ENCODE data around the gene FGF3. TPM values are rescaled to one million over a fixed set of nuclear protein-coding genes. Genes with fewer than 3 reads are reported as not detected.

The FGF3 gene
- total RNA-seq, 1 donor from 2014 or later = not detected

- Histone ChIP-seq H3K9me3 (ENCODE audit: insufficient read depth, low read depth, low read length) (no peaks in the 10 kb centered on the region), H4K20me1 (ENCODE audit: insufficient read depth, low read length) (no peaks in the 10 kb centered on the region), H3K79me2 (ENCODE audit: insufficient read depth, low read length) (no peaks in the 10 kb centered on the region), H3K9ac (ENCODE audit: low read length) (no peak overlapping the region), H3K27me3 (ENCODE audit: insufficient read depth, low read length) (peaks cover 4% of the 10 kb centered on the region), H3K4me1 (ENCODE audit: insufficient read depth, low read length) (peaks cover 17% of the 10 kb centered on the region), H3K4me2 (ENCODE audit: low read length) (no peak overlapping the region), H3K27ac (ENCODE audit: low read depth, low read length) (no peak overlapping the region), H2AFZ (ENCODE audit: low read depth, low read length) (no peak overlapping the region), H3K36me3 (ENCODE audit: insufficient read depth, low read length) (no peaks in the 10 kb centered on the region), H3K4me3 (ENCODE audit: insufficient read depth, low read depth, low read length) (no peak overlapping the region)
- Mint-ChIP-seq H3K27ac (ENCODE audit: unreplicated experiment) (no peak overlapping the region), H3K36me3 (ENCODE audit: low read depth, unreplicated experiment) (no peaks in the 10 kb centered on the region), H3K4me3 (ENCODE audit: unreplicated experiment) (no peak overlapping the region), H3K9me3 (ENCODE audit: unreplicated experiment) (no peaks in the 10 kb centered on the region), H3K4me1 (ENCODE audit: low read depth, unreplicated experiment) (no peaks in the 10 kb centered on the region), H3K27me3 (ENCODE audit: low read depth, unreplicated experiment) (peaks cover 54% of the 10 kb centered on the region)
- FAIRE-seq (no peak), DNase-seq (ENCODE audit: low read depth) (no peak)
- TF ChIP-seq CTCF (IDR thresholded peaks at IDR 0.05; ENCODE audit: insufficient read depth, low read depth, low read length) (no peak), EZH2 (IDR thresholded peaks at IDR 0.05; ENCODE audit: insufficient read depth, low read length) (no peak)
Measured at GRCh38 chr11:69866648-69867047, 47.4 kb upstream of the FGF3 start.

- Histone ChIP-seq H3K36me3 (ENCODE audit: insufficient read depth, low read length) (no peaks in the 10 kb centered on the region), H3K4me2 (ENCODE audit: low read length) (no peak overlapping the region), H3K9me3 (ENCODE audit: insufficient read depth, low read depth, low read length) (no peaks in the 10 kb centered on the region), H3K27ac (ENCODE audit: low read depth, low read length) (no peak overlapping the region), H4K20me1 (ENCODE audit: insufficient read depth, low read length) (no peaks in the 10 kb centered on the region), H3K79me2 (ENCODE audit: insufficient read depth, low read length) (no peaks in the 10 kb centered on the region), H2AFZ (ENCODE audit: low read depth, low read length) (no peak overlapping the region), H3K4me3 (ENCODE audit: insufficient read depth, low read depth, low read length) (no peak overlapping the region), H3K9ac (ENCODE audit: low read length) (no peak overlapping the region), H3K27me3 (ENCODE audit: insufficient read depth, low read length) (peaks cover 13% of the 10 kb centered on the region), H3K4me1 (ENCODE audit: insufficient read depth, low read length) (peaks cover 17% of the 10 kb centered on the region)
- H3K4me3 Mint-ChIP-seq (ENCODE audit: unreplicated experiment) = no peak overlapping the region
- TF ChIP-seq EZH2 (IDR thresholded peaks at IDR 0.05; ENCODE audit: insufficient read depth, low read length) = no peak
- no peak for TF ChIP-seq CTCF (IDR thresholded peaks at IDR 0.05; ENCODE audit: insufficient read depth, low read depth, low read length)
- FAIRE-seq (no peak), DNase-seq (ENCODE audit: low read depth) (no peak)
- H3K9me3 Mint-ChIP-seq (ENCODE audit: unreplicated experiment) = no peaks in the 10 kb centered on the region
- no peaks in the 10 kb centered on the region for H3K4me1 Mint-ChIP-seq (ENCODE audit: low read depth, unreplicated experiment)
- no peaks in the 10 kb centered on the region for H3K36me3 Mint-ChIP-seq (ENCODE audit: low read depth, unreplicated experiment)
- peaks cover 60% of the 10 kb centered on the region for H3K27me3 Mint-ChIP-seq (ENCODE audit: low read depth, unreplicated experiment)
- no peak overlapping the region for H3K27ac Mint-ChIP-seq (ENCODE audit: unreplicated experiment)
Measured at GRCh38 chr11:69865707-69866106, 46.5 kb upstream of the FGF3 start.

- FAIRE-seq (no peak), DNase-seq (ENCODE audit: low read depth) (no peak)
- H4K20me1 ChIP-seq (ENCODE audit: insufficient read depth, low read length) = no peaks in the 10 kb centered on the region
- Mint-ChIP-seq H3K9me3 (ENCODE audit: unreplicated experiment) (no peaks in the 10 kb centered on the region), H3K4me1 (ENCODE audit: low read depth, unreplicated experiment) (no peaks in the 10 kb centered on the region), H3K4me3 (ENCODE audit: unreplicated experiment) (no peak overlapping the region), H3K36me3 (ENCODE audit: low read depth, unreplicated experiment) (no peaks in the 10 kb centered on the region), H3K27me3 (ENCODE audit: low read depth, unreplicated experiment) (peaks cover 66% of the 10 kb centered on the region), H3K27ac (ENCODE audit: unreplicated experiment) (no peak overlapping the region)
- no peak overlapping the region for H3K27ac ChIP-seq (ENCODE audit: low read depth, low read length)
- no peak overlapping the region for H2AFZ ChIP-seq (ENCODE audit: low read depth, low read length)
- no peak overlapping the region for H3K4me2 ChIP-seq (ENCODE audit: low read length)
- TF ChIP-seq CTCF (IDR thresholded peaks at IDR 0.05; ENCODE audit: insufficient read depth, low read depth, low read length) (no peak), EZH2 (IDR thresholded peaks at IDR 0.05; ENCODE audit: insufficient read depth, low read length) (no peak)
- H3K27me3 ChIP-seq (ENCODE audit: insufficient read depth, low read length) = peaks cover 15% of the 10 kb centered on the region
- no peaks in the 10 kb centered on the region for H3K36me3 ChIP-seq (ENCODE audit: insufficient read depth, low read length)
- peaks cover 17% of the 10 kb centered on the region for H3K4me1 ChIP-seq (ENCODE audit: insufficient read depth, low read length)
- no peak overlapping the region for H3K9ac ChIP-seq (ENCODE audit: low read length)
- no peak overlapping the region for H3K4me3 ChIP-seq (ENCODE audit: insufficient read depth, low read depth, low read length)
- H3K9me3 ChIP-seq (ENCODE audit: insufficient read depth, low read depth, low read length) = no peaks in the 10 kb centered on the region
- no peaks in the 10 kb centered on the region for H3K79me2 ChIP-seq (ENCODE audit: insufficient read depth, low read length)
Measured at GRCh38 chr11:69864686-69865661, 45.8 kb upstream of the FGF3 start.

Data from astrocyte (in vitro differentiated cells and primary cell).